GM18507 (cell line): ENCODE results near the gene NIPBL.
A peak's percentile ranks its signal among the peaks of the same experiment; 100 is the strongest.
"Not testable (repeated sequence)": the region's sequence is repeated elsewhere in the genome, so short reads cannot be mapped to it uniquely, and the experiment has no call there.

Experiments used
- DNase-seq: peaks from one replicate; pipeline ENCODE4 v3.0.0; 2011; ENCODE audit warnings: low read depth; ENCODE audit not compliant: insufficient read length; ENCODE audit errors: extremely low spot score
- FAIRE-seq: peaks from 2 replicates; lab custom pipeline; 2011; peaks lifted over from hg19 to GRCh38; lab: Jason Lieb, UNC

Gene NIPBL

GRCh38 chr5:37063739-37064138, 187.2 kb downstream of the NIPBL start:
- DNase-seq: no peak

GRCh38 chr5:37064442-37064841, 187.9 kb downstream of the NIPBL start:
- no peak for DNase-seq
- FAIRE-seq: no peak

More at GRCh38 chr5:37063739-37064138, 187.2 kb downstream of the NIPBL start:
- FAIRE-seq: no peak

- DNase-seq (no peak), FAIRE-seq (no peak)
These were observed 194.9 kb downstream of the NIPBL start for GRCh38 chr5:37071487-37071886.

GRCh38 chr5:37071901-37072581, 195.5 kb downstream of the NIPBL start:
- FAIRE-seq: no peak
- no peak for DNase-seq

- FAIRE-seq: no peak
- no peak for DNase-seq
These were observed 198.9 kb downstream of the NIPBL start for GRCh38 chr5:37075399-37075950.

- DNase-seq: no peak
- FAIRE-seq: no peak
These were observed 200.6 kb downstream of the NIPBL start for GRCh38 chr5:37077146-37077545.

- DNase-seq: no peak
- FAIRE-seq: no peak
These were observed 204.1 kb downstream of the NIPBL start for GRCh38 chr5:37080697-37081096.

- FAIRE-seq, DNase-seq: not testable (repeated sequence)
These were observed 206.4 kb downstream of the NIPBL start for GRCh38 chr5:37082977-37083376.

GRCh38 chr5:37086026-37086425, 209.5 kb downstream of the NIPBL start:
- DNase-seq, FAIRE-seq: not testable (repeated sequence)

GRCh38 chr5:37086466-37087173, 210.1 kb downstream of the NIPBL start:
- DNase-seq: no peak
- no peak for FAIRE-seq

- FAIRE-seq: no peak
These were observed 211.4 kb downstream of the NIPBL start for GRCh38 chr5:37088009-37088408.

GRCh38 chr5:37090123-37090726, 213.7 kb downstream of the NIPBL start:
- DNase-seq: no peak
- no peak for FAIRE-seq

More at GRCh38 chr5:37088009-37088408, 211.4 kb downstream of the NIPBL start:
- DNase-seq: no peak

- no peak for FAIRE-seq
- DNase-seq: no peak
These were observed 214.2 kb downstream of the NIPBL start for GRCh38 chr5:37090781-37091180.

GRCh38 chr5:37093795-37094194, 217.2 kb downstream of the NIPBL start:
- DNase-seq, FAIRE-seq: not testable (repeated sequence)

- FAIRE-seq: not testable (repeated sequence)
These were observed 222.7 kb downstream of the NIPBL start for GRCh38 chr5:37099267-37099666.

GRCh38 chr5:37103302-37103701, 226.7 kb downstream of the NIPBL start:
- no peak for FAIRE-seq
- DNase-seq: no peak

More at GRCh38 chr5:37099267-37099666, 222.7 kb downstream of the NIPBL start:
- not testable (repeated sequence) for DNase-seq

- peak; percentile 15 for FAIRE-seq
- no peak for DNase-seq
These were observed 232.8 kb downstream of the NIPBL start for GRCh38 chr5:37109338-37109737.

GRCh38 chr5:37110135-37110534, 233.6 kb downstream of the NIPBL start:
- FAIRE-seq: peak; percentile 31
- no peak for DNase-seq

GRCh38 chr5:37111426-37112382, 235.1 kb downstream of the NIPBL start:
- FAIRE-seq (peak; percentile 94), DNase-seq (peak; percentile 35)
